Osteocyte (in vitro differentiated cells): ENCODE measurements around the gene TEX13D. TPM values are rescaled to one million over a fixed set of nuclear protein-coding genes. Genes with fewer than 3 reads are reported as not detected.

Source experiments
- DNase-seq: peaks from one replicate; pipeline ENCODE4 v3.0.0; 2021; ENCODE audit warnings: mixed read lengths; ENCODE audit not compliant: unreplicated experiment; ENCODE audit errors: extremely low spot score
- H3K27ac Mint-ChIP-seq: one replicate; pipeline ENCODE4 v1.8.0; 2021; ENCODE audit warnings: mild to moderate bottlenecking, mixed read lengths; ENCODE audit not compliant: unreplicated experiment
- H3K27me3 Mint-ChIP-seq: one replicate; pipeline ENCODE4 v1.8.0; 2021; ENCODE audit warnings: mixed read lengths; ENCODE audit not compliant: unreplicated experiment
- H3K36me3 Mint-ChIP-seq: one replicate; pipeline ENCODE4 v1.8.0; 2021; ENCODE audit warnings: mixed read lengths; ENCODE audit not compliant: unreplicated experiment
- H3K4me1 Mint-ChIP-seq: one replicate; pipeline ENCODE4 v1.8.0; 2021; ENCODE audit warnings: mixed read lengths; ENCODE audit not compliant: unreplicated experiment
- H3K4me3 Mint-ChIP-seq: one replicate; pipeline ENCODE4 v1.8.0; 2021; ENCODE audit warnings: mild to moderate bottlenecking, moderate library complexity, mixed read lengths; ENCODE audit not compliant: unreplicated experiment
- H3K9me3 Mint-ChIP-seq: one replicate; pipeline ENCODE4 v1.8.0; 2021; ENCODE audit warnings: mixed read lengths; ENCODE audit not compliant: unreplicated experiment
- total RNA-seq: library from RNA; stranded (reverse); gene quantifications from 2 replicates; pipeline ENCODE4 v1.2.1, GENCODE V29; 2021
- TF ChIP-seq, protein P1 (sequence below): fragments of 200-600 bp; sonication (generic); IDR thresholded peaks from 2 replicates; pipeline ENCODE4 v1.5.0; 2021; ENCODE audit warnings: antibody characterized with exemption, mild to moderate bottlenecking, moderate library complexity

TEX13D gene
- total RNA-seq, 1 donor from 2014 or later: not detected

DNA sequence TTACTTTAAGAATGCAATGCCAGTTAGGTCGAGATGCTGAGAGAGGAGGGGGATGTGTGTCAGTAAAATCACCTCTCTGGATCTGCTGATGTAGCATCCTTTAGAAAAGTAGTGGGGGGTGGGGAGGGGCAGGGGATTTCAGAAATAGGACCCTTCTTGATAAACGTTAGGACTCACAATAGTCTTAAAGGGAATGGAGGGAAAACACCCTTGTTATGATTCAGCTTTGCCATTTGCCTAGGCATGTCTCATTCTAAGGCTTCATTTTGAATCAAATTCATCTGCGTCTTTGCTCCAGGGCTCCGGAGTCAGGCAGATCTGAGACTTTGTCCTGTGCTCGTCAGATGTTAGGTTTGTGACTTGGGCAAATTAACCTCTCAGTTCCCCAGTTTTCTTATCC is 14.8 kb downstream of the TEX13D start:
- Mint-ChIP-seq H3K27me3 (peaks cover 6% of the 10 kb centered on the region), H3K27ac (no peak overlapping the region), H3K36me3 (no peaks in the 10 kb centered on the region), H3K4me1 (no peaks in the 10 kb centered on the region), H3K4me3 (no peak overlapping the region), H3K9me3 (no peaks in the 10 kb centered on the region)
- TF ChIP-seq, protein P1, sequence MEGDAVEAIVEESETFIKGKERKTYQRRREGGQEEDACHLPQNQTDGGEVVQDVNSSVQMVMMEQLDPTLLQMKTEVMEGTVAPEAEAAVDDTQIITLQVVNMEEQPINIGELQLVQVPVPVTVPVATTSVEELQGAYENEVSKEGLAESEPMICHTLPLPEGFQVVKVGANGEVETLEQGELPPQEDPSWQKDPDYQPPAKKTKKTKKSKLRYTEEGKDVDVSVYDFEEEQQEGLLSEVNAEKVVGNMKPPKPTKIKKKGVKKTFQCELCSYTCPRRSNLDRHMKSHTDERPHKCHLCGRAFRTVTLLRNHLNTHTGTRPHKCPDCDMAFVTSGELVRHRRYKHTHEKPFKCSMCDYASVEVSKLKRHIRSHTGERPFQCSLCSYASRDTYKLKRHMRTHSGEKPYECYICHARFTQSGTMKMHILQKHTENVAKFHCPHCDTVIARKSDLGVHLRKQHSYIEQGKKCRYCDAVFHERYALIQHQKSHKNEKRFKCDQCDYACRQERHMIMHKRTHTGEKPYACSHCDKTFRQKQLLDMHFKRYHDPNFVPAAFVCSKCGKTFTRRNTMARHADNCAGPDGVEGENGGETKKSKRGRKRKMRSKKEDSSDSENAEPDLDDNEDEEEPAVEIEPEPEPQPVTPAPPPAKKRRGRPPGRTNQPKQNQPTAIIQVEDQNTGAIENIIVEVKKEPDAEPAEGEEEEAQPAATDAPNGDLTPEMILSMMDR: no peak
- DNase-seq: no peak

DNA sequence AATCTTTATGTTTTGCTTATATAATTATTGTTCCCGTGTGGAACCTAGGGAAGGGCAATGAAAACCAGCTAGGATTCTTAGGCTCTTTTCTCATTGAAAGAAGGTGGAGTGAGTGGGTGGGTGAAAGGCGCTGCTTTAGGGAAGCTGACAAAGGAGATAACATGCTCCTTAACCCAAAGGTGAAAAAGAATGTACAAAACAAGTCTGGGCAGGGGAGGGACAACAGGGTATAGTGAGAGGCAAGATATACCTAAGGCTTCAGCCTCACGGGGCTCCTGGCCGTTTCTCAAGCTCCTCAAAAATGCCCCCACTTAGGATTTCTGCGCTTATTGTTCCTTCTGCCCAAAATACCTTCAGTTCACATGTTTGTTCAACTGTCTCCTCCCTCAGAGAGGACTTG is 15.7 kb downstream of the TEX13D start:
- Mint-ChIP-seq H3K9me3 (no peaks in the 10 kb centered on the region), H3K4me1 (no peaks in the 10 kb centered on the region), H3K36me3 (no peaks in the 10 kb centered on the region), H3K27ac (no peak overlapping the region), H3K4me3 (no peak overlapping the region), H3K27me3 (peaks cover 8% of the 10 kb centered on the region)
- DNase-seq: no peak
- TF ChIP-seq, protein P1: no peak

DNA sequence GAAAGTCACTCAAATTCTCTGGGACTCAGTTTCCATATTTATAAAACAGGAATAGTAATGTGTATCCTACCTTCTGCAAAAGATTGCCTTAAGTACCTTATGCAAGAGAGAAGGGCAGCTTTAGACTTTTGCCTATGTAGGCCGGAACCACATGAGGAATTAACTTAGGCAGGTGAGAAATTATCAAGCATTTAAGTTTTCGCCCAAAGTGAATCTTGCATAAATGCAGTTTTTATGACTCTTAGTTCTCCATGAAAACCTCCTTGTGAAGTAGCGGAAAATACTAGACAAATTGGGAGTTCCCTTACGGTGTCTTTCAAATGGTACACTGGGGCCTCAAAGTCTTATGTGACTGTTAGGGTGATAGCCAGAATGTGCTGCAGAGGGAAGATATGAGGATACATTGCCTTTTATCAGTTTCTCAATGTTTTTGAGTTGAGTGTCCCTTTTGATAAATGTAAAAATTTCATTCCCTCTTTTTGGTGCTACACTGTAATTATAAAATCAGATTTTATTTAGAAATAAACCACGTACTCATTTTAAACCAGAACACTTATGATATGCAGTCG is 16.5 kb downstream of the TEX13D start:
- TF ChIP-seq, protein P1: no peak
- H3K36me3 Mint-ChIP-seq: no peaks in the 10 kb centered on the region
- H3K27ac Mint-ChIP-seq: no peak overlapping the region
- H3K27me3 Mint-ChIP-seq: peaks cover 8% of the 10 kb centered on the region
- no peak for DNase-seq
- H3K4me3 Mint-ChIP-seq: no peak overlapping the region
- no peaks in the 10 kb centered on the region for H3K4me1 Mint-ChIP-seq
- H3K9me3 Mint-ChIP-seq: no peaks in the 10 kb centered on the region

DNA sequence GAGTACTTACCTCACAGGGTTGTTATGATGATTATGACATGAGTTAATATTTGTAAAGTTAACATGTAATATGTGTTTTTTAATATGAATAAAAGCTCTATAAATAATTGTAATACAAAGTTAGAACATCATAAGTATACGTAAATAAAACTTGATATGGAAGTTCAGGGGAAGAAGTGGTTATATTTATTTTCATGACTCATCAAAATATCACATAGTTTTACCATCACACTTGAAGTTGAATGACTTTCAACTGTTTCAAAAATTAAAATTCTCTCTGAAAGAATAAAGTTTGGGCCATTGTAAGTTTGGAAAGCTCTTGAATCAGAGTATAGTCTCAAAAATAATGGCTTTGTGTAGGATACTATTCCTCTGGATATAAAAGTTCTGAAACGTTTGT is 22.2 kb downstream of the TEX13D start:
- Mint-ChIP-seq H3K4me3 (no peak overlapping the region), H3K27ac (no peak overlapping the region), H3K4me1 (no peaks in the 10 kb centered on the region), H3K36me3 (no peaks in the 10 kb centered on the region), H3K27me3 (peaks cover 2% of the 10 kb centered on the region), H3K9me3 (no peaks in the 10 kb centered on the region)
- DNase-seq: no peak
- TF ChIP-seq, protein P1: no peak

DNA sequence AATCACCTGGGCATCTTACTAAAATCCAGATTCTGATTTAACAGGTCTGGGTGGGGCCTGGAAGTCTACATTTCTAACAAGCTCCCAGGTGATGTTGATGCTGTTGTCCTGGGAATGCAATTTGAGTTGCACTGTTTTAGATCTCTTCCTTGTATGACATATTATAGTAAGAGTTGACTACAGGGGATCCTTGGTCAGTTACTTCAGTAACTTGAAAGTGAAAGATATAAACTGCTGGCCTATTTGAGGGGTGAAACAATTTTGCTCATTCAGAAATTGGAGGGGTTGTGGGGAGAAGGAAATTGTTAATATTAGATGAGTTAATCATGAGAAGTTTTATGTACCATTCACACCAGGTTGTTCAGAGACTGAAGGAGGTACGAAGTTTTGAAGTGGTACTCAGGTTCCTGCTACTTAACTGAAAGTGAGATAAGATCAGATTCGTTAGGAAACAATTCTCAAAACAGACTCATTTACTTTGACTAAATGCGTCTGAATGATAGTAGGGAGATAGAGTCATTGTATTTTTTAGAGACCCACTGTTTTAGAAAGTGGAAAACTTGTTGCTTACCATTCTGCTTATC is 26.4 kb downstream of the TEX13D start:
- Mint-ChIP-seq H3K36me3 (no peaks in the 10 kb centered on the region), H3K9me3 (no peaks in the 10 kb centered on the region), H3K4me1 (no peaks in the 10 kb centered on the region), H3K27me3 (no peaks in the 10 kb centered on the region), H3K27ac (no peak overlapping the region), H3K4me3 (no peak overlapping the region)
- DNase-seq: no peak
- TF ChIP-seq, protein P1: no peak
